ENCODE measurements around the gene CTRB1.
"Not testable (repeated sequence)": the region's sequence is repeated elsewhere in the genome, so short reads cannot be mapped to it uniquely, and the experiment has no call there.

CTRB1 gene

DNA sequence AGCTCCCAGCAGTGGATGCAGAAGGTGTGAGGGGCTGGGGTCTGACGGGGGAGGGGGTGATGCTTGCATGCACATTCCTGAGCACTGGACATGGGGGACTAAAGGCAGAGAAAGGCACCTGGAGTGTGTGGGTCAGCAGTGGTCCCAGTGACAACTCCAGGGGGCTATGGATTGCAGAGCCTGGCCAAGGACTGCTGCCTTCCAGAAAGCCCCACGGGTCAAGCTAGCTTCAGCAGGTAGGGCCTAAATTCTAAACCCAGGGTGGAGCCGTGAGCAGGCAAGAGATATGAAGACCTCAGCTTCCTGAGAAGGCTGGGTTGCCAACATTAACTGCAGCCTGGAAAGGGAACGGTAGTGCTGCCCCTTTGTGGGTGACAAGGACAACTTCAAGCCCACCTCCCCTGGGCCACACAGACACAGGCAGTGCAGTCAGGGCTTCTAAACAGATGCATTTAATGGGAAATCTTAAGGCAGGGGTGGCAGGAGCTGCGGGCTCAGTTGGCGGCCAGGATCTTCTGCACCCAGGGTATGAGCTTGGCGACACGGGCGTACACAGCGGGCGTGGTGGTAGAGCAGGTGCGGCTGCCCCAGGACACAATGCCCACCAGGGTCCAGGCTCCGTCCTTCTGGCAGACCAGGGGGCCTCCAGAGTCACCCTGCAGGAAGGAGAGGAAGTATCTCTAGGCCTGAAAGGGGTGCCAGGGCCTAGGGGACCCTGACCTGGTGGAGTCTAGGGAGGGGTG is 14.9 kb upstream of the CTRB1 start:
- H3K79me2 ChIP-seq (ENCODE audit: insufficient read depth, low read length): no peaks in the 10 kb centered on the region
- H3K9me2 ChIP-seq (ENCODE audit: low read depth, low read length): no peaks in the 10 kb centered on the region
- no peaks in the 10 kb centered on the region for H3K36me3 ChIP-seq (ENCODE audit: insufficient read depth, low read length)
- H3K27me3 ChIP-seq (ENCODE audit: insufficient read depth, low read length): no peaks in the 10 kb centered on the region
- no peak overlapping the region for H3K9ac ChIP-seq (ENCODE audit: low read length)
- H3K4me1 ChIP-seq (ENCODE audit: insufficient read depth, low read length, severe bottlenecking): peaks cover 6% of the 10 kb centered on the region
- no peak overlapping the region for H3K4me3 ChIP-seq (ENCODE audit: low read depth, low read length, poor library complexity, severe bottlenecking)
- no peak overlapping the region for H3K27ac ChIP-seq (ENCODE audit: low read depth, low read length, poor library complexity, severe bottlenecking)
- no peaks in the 10 kb centered on the region for H3K9me3 ChIP-seq (ENCODE audit: low read length)
- no peaks in the 10 kb centered on the region for H3F3A ChIP-seq (ENCODE audit: insufficient read depth, low read length)
- TF ChIP-seq, protein P1, sequence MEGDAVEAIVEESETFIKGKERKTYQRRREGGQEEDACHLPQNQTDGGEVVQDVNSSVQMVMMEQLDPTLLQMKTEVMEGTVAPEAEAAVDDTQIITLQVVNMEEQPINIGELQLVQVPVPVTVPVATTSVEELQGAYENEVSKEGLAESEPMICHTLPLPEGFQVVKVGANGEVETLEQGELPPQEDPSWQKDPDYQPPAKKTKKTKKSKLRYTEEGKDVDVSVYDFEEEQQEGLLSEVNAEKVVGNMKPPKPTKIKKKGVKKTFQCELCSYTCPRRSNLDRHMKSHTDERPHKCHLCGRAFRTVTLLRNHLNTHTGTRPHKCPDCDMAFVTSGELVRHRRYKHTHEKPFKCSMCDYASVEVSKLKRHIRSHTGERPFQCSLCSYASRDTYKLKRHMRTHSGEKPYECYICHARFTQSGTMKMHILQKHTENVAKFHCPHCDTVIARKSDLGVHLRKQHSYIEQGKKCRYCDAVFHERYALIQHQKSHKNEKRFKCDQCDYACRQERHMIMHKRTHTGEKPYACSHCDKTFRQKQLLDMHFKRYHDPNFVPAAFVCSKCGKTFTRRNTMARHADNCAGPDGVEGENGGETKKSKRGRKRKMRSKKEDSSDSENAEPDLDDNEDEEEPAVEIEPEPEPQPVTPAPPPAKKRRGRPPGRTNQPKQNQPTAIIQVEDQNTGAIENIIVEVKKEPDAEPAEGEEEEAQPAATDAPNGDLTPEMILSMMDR (IDR thresholded peaks at IDR 0.05; ENCODE audit: low read length): no peak
- no peak for TF ChIP-seq EZH2 (IDR thresholded peaks at IDR 0.05; ENCODE audit: borderline replicate concordance, low read length)
- H3K4me2 ChIP-seq (ENCODE audit: low read length): no peak overlapping the region
- no peak overlapping the region for H2AFZ ChIP-seq (ENCODE audit: low read length)
- H4K20me1 ChIP-seq (ENCODE audit: insufficient read depth, low read length): no peaks in the 10 kb centered on the region

DNA sequence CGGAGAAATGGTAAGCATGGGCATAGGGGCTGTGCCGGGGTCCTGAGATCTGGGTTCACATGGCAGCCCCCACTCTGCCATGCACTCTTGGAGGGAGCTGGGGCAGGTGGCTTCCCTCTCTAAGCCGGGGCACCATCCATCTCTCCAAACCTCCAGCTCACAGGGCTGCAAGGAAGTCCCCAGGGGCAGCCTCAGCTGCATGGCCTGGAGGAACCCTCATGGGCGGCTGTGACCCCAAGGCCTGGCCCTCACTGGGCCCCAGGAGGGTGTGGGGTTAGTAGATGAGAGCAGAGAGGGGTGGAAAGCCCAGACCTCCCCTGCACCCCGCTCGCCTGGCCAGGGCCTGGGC is 14.4 kb upstream of the CTRB1 start:
- Histone ChIP-seq H3K36me3 (ENCODE audit: insufficient read depth, low read length) (no peaks in the 10 kb centered on the region), H3K9me3 (ENCODE audit: low read length) (no peaks in the 10 kb centered on the region), H3K27ac (ENCODE audit: low read depth, low read length, poor library complexity, severe bottlenecking) (no peak overlapping the region), H3K9ac (ENCODE audit: low read length) (no peak overlapping the region), H2AFZ (ENCODE audit: low read length) (no peak overlapping the region), H3K4me2 (ENCODE audit: low read length) (no peak overlapping the region), H4K20me1 (ENCODE audit: insufficient read depth, low read length) (no peaks in the 10 kb centered on the region), H3K4me1 (ENCODE audit: insufficient read depth, low read length, severe bottlenecking) (peaks cover 6% of the 10 kb centered on the region), H3K27me3 (ENCODE audit: insufficient read depth, low read length) (no peaks in the 10 kb centered on the region), H3K9me2 (ENCODE audit: low read depth, low read length) (no peaks in the 10 kb centered on the region), H3K4me3 (ENCODE audit: low read depth, low read length, poor library complexity, severe bottlenecking) (no peak overlapping the region), H3K79me2 (ENCODE audit: insufficient read depth, low read length) (no peaks in the 10 kb centered on the region), H3F3A (ENCODE audit: insufficient read depth, low read length) (no peaks in the 10 kb centered on the region)
- no peak for TF ChIP-seq EZH2 (IDR thresholded peaks at IDR 0.05; ENCODE audit: borderline replicate concordance, low read length)
- TF ChIP-seq, protein P1 (IDR thresholded peaks at IDR 0.05; ENCODE audit: low read length): no peak

DNA sequence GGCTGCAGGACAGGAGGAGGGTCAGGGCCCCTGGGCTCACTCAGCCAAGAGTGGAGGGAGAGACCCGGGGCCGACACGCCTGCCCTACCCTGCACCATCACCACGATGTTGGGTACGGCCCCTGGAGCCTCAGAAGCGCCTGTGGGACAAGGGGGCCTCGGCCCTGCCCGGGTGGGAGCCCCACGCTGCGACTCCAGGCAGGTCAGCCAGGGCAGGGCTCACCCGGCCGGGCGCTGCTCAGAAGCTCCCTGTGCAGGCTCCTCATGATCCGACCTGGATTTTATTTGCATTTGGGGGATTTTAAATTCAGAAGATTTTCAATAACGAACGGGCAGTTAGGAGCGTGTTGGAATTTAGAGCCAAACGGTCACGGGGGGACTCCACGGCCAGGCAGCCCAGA is 13.9 kb upstream of the CTRB1 start:
- H3K9me2 ChIP-seq (ENCODE audit: low read depth, low read length); H3K4me3 ChIP-seq (ENCODE audit: low read depth, low read length, poor library complexity, severe bottlenecking); H3K27ac ChIP-seq (ENCODE audit: low read depth, low read length, poor library complexity, severe bottlenecking); H4K20me1 ChIP-seq (ENCODE audit: insufficient read depth, low read length); H3K4me1 ChIP-seq (ENCODE audit: insufficient read depth, low read length, severe bottlenecking); H3K9me3 ChIP-seq (ENCODE audit: low read length); H3K9ac ChIP-seq (ENCODE audit: low read length); H3K4me2 ChIP-seq (ENCODE audit: low read length); H3F3A ChIP-seq (ENCODE audit: insufficient read depth, low read length); H2AFZ ChIP-seq (ENCODE audit: low read length); H3K36me3 ChIP-seq (ENCODE audit: insufficient read depth, low read length); H3K27me3 ChIP-seq (ENCODE audit: insufficient read depth, low read length); H3K79me2 ChIP-seq (ENCODE audit: insufficient read depth, low read length): not testable (repeated sequence)

DNA sequence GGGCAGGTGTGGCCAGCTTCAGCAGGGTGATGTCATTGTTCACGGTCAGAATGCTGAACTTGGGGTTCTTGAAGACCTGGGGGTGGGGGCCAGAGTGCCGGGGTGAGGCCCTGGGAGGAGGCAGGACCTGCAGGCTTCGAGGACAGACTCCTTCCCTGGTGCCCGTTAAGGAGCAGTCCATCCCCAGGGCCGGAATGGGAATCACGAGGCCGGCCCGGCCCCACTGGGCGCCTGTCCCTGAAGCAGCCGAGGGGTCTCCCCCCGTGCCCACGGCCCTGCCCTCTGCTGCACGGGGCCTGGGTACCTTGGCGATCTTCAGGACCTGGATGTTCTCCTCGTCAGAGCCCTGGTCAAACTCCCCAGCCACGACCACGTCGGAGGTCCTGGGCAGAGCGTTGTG is 13.3 kb upstream of the CTRB1 start:
- not testable (repeated sequence) for H3K9me2 ChIP-seq (ENCODE audit: low read depth, low read length); H3K27ac ChIP-seq (ENCODE audit: low read depth, low read length, poor library complexity, severe bottlenecking); H3K27me3 ChIP-seq (ENCODE audit: insufficient read depth, low read length); H3K36me3 ChIP-seq (ENCODE audit: insufficient read depth, low read length); H2AFZ ChIP-seq (ENCODE audit: low read length); H3K9me3 ChIP-seq (ENCODE audit: low read length); H3F3A ChIP-seq (ENCODE audit: insufficient read depth, low read length); H4K20me1 ChIP-seq (ENCODE audit: insufficient read depth, low read length); H3K4me1 ChIP-seq (ENCODE audit: insufficient read depth, low read length, severe bottlenecking); H3K79me2 ChIP-seq (ENCODE audit: insufficient read depth, low read length); H3K4me3 ChIP-seq (ENCODE audit: low read depth, low read length, poor library complexity, severe bottlenecking); H3K4me2 ChIP-seq (ENCODE audit: low read length); H3K9ac ChIP-seq (ENCODE audit: low read length)

DNA sequence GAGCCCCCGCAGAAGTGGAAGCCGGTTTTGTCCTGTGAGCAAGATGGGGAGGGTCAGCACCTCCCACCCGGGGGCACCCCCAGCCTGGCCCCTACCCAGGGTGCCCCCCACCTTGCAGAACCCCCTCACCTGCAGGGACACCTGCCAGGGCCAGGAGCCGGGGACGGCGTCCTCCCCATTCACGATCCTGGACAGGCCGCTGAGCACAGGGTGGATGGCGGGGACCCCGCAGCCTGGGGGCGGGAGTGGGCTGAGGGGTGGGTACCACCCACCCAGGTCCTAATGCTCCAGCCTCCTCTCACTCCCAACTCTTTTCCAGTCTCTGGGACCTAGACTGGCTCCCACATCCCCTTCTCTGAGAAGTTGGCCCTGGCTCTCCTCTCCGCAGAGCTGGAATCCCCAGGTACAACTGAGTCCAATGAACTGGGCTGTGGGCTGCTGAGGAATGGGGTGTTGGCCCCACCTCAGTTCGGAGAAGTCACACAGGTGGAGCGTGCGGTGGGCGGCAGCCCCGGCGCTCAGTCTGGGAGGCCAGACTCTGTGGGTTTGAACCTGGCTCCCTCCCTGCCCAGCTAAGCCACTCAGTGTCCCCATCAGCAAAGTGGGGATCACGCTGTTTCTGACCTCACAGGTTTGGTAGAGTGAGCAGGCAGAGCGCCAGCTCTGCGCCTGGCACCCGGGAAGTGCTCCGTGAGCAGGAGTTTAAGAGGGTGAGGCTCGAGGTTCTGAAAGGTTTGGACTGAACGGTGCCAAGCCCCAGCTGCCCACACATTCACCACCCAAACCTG is 12.6 kb upstream of the CTRB1 start:
- not testable (repeated sequence) for H4K20me1 ChIP-seq (ENCODE audit: insufficient read depth, low read length)

More for the DNA sequence above, 12.6 kb upstream of the CTRB1 start:
- H3K4me1 ChIP-seq (ENCODE audit: insufficient read depth, low read length, severe bottlenecking); H3K36me3 ChIP-seq (ENCODE audit: insufficient read depth, low read length); H3K79me2 ChIP-seq (ENCODE audit: insufficient read depth, low read length); H3K27me3 ChIP-seq (ENCODE audit: insufficient read depth, low read length); H3K9me3 ChIP-seq (ENCODE audit: low read length); H2AFZ ChIP-seq (ENCODE audit: low read length); H3K9me2 ChIP-seq (ENCODE audit: low read depth, low read length); H3K4me2 ChIP-seq (ENCODE audit: low read length); H3K4me3 ChIP-seq (ENCODE audit: low read depth, low read length, poor library complexity, severe bottlenecking); H3F3A ChIP-seq (ENCODE audit: insufficient read depth, low read length); H3K27ac ChIP-seq (ENCODE audit: low read depth, low read length, poor library complexity, severe bottlenecking); H3K9ac ChIP-seq (ENCODE audit: low read length): not testable (repeated sequence)
